H54 (cell line): Measurements from ENCODE around the gene NPAS3.

ENCODE experiments used
- DNase-seq: peaks from one replicate; pipeline ENCODE4 v3.0.0; 2011; ENCODE audit warnings: low spot score, mixed read lengths; ENCODE audit not compliant: insufficient read length
- FAIRE-seq: peaks from 3 replicates; lab custom pipeline; 2011; peaks lifted over from hg19 to GRCh38; lab: Jason Lieb, UNC
- POLR2A ChIP-seq: IDR thresholded peaks from 2 replicates; pipeline ENCODE4 v1.6.1; 2011; ENCODE audit warnings: low read depth, mild to moderate bottlenecking, low read length

The NPAS3 gene

DNA sequence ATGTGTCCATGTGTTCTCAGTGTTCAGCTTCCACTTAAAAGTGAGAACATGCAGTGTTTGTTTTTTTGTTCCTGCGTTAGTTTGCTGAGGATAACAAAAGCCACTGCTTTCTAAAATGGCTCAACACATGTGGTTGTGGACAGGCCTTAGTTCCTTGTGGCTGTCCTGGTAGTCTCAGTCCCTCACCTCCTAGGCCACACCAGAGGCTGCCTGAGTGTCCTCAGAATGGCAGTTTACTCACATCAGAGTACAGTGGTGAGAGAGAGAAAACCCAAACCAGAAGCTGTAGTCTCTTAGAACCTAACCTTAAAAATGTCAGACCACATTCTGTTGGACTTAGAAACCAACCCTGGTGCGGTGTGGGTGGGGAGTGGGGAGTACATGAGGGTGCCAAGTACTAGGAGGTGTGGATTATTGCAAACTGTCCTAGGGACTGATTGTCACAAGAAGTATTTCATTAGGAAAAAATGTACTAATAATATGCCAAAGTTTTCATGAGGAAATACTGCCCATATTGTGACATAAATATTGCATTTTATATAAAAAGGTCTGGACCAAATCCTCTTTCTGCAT is 30.4 kb downstream of the NPAS3 start:
- FAIRE-seq (peak; percentile 53), DNase-seq (no peak)
- no peak for TF ChIP-seq POLR2A

DNA sequence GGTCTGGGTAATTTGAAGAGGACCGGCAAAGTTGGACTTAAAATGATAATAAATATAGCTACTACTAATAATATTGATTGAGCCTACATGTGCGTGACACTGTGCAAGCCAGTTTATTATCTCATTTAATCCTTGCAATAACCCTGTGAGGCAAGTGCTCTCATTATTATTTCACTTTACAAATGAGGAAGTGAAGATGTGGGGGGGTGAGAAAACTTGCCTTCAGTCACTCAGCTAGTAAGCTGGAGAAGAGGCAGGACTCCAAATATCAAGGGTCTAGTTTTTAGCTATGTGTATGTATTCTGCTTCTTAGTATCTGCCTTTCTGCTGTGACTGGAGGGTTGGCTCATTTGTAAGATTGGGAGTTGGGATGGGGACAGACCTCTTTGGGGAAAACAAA is 39.2 kb downstream of the NPAS3 start:
- TF ChIP-seq POLR2A = no peak
- DNase-seq = no peak
- FAIRE-seq = no peak

DNA sequence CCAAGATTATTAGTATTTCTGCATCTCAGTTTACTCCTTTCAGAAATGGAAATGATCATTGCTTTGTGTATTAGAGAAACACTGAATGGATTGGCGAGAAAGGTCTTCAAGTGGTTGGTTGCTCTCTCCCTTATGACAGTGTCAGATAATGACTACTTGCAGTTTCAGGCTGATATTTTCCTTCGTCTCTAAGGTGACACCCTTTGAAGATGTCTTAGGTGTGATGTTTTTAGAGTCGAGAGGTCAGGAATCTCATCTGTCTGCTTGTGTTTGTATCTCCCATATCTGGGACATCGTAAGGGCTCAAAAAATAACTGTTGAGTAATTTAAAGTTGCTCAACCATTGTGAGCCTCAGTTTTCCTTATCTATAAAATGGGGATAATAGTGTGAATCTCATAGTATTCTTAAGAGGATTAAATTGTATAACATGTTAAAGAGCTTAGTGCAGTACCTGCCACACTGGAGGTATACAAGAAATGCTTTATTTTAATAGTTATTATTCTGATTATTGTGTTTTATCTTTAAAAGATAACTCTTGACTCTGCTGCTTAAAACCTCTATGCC is 40.1 kb downstream of the NPAS3 start:
- DNase-seq = no peak
- peak; percentile 81 for FAIRE-seq

DNA sequence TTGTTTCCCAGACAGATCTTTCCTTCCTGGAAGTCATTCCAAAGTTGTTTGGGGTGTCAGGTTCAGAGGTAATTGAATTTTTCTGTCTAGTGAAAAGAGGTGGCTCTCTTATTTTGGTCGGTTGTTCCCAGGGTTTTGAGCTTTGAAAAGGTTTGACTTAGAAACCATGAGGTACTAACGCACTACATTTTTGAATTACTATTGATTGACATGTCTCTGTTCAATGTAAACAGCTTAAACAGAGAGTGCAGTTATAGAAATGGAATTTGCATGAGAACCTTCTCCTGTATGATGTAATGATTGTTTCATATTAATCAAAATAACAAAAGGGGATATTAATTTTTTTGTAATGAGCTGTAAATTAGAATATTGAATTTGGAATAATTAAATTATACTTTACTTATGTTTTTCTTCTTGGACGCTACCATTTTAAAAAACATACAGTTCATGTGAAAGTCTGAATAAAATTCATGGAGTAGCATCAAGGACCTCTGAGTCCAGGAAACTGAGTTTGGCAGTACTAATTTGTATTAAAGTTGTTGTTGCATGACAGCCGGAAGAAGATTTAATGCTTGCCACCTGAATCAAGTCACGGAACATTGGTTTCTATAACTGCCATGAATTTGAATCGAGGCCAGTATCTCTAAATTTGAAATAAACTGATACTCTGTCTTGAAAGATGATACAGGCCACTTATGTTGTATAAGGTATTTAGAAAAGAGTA is 41.7 kb downstream of the NPAS3 start:
- DNase-seq (no peak), FAIRE-seq (no peak)
- TF ChIP-seq POLR2A = no peak

More for the DNA sequence above, 40.1 kb downstream of the NPAS3 start:
- no peak for TF ChIP-seq POLR2A

DNA sequence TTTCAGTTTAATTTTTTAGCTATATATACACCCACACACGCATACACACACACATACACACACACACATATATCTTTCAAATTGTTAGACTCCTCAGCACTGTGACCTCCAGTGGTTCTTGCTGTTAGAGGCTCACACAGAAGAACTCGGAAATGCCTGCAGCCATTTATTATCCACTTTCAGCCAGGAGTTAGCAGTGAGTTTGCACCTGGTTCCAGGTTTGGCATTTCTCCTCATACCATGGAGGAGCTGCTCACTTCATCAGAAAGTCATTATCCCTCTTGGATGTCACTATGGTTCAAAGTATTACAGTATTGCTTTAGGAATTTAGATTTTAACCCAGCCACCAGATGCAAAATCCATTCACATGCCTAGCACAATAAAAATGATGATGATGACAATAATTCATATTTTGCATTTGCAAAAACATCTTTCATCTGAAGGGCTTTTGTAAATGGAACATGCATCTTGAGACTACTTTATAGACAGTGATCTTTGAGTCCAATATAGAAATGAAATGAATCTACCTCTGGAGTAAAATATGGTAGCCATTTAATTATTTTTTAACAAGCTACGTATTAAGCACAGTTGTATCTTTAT is 42.3 kb downstream of the NPAS3 start:
- DNase-seq = no peak
- no peak for TF ChIP-seq POLR2A
- peak; percentile 69 for FAIRE-seq

DNA sequence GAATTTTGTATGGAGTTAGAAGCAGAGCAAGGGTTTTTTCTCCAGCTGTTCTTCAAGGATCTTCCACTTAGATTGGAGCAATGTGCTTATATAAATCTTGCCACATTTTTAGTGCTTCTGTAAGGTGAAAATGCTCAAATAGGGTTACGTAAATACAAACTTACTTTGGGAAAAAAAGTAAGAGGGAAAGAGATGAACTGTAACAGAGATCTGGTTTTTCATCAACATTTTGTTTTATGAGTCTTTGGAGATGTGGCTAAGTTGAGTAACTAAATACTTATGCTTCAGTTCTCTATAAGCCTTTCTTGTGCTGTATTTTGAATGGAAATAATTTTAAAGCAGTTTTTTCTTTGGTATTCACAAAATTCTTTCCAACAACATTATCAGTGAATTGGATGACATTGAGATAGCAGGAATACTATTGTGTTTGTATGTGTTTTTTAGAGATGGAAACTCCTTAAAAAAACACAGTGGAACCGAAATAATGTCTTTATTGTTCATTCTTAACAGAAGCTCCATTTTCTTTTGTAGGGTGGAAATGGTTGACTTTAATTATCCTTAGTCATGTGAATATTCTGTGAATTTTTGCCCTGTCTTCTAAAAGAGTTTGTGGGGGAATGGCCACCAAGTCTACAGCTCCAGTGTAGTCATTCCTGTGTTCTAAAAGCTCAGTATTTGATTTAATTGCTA is 45.7 kb downstream of the NPAS3 start:
- DNase-seq (no peak), FAIRE-seq (peak; percentile 6)
- no peak for TF ChIP-seq POLR2A

DNA sequence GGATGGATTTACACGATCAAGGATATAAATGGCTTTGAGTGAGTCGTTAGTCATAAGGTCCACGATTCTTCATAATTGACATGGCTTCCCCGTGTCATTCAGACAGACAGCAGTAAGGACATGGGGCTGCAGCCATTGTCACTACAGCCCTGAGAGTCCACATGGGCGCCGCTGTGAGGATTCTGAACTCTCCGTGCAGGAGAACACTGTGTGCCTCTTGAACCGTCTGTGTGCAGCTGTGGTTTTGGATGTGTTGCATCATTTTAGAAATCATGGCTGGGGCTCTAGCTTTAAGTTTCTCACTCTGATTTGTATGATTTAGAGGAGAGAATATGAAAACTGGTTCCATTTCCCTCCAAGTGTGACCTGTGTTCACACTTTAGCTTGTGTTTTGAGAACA is 47.2 kb downstream of the NPAS3 start:
- peak; percentile 95 for FAIRE-seq
- no peak for TF ChIP-seq POLR2A
- DNase-seq = no peak

DNA sequence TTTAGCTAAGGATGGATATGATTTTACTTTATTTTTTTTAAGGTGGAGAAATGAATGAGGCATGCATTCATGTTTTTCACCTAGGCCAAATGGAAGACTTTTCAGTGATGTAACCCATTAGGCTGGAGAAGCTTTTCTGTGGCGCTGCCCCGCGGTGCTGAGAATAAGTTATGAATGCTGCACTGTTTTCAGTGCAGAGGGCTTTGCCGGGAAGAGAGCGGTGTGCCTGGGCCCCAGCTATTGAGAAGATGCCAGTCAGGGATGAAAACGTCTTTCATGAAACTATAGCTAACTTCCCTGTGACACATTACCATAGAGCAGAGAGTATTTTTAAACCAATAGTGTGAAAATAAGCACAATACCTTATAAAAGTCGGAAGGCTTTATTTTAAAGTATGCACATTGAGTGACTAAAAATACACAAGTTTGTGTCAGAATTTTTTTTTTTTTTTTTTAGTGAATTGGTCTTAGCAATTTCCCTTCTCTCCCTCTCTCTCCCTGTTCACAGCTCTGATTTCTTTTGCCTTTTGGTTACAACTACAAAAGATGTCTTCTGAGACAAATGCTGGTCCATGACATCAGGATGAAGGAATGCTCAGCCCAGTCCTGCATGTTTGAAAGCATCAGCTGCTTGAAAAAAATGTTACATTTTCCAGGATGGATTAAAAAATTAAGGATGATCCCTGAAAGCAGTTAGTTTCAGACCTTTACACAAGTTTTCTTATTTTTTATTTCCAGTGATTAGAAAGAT is 48.3 kb downstream of the NPAS3 start:
- FAIRE-seq (peak; percentile 90), DNase-seq (peak; percentile 30)
- TF ChIP-seq POLR2A = no peak

DNA sequence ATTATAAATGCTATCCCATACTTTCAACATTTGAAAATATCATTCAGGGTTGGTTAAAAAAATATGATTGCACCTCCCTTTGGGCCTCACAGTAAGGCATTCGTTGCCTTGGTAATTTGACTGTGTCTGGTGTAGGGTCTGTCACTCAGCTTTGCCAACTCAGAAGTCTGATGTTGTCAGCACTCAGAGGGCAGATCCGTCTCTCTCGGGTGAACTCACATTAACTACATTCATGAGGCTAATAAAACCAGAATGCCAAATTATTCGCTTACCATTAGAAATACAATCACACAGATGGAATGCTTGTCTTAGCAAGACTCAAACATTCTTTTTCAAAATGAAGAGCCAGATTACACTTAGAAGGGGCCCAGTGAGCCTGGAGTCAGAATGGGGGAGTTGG is 53.0 kb downstream of the NPAS3 start:
- FAIRE-seq (no peak), DNase-seq (no peak)
- TF ChIP-seq POLR2A = no peak

DNA sequence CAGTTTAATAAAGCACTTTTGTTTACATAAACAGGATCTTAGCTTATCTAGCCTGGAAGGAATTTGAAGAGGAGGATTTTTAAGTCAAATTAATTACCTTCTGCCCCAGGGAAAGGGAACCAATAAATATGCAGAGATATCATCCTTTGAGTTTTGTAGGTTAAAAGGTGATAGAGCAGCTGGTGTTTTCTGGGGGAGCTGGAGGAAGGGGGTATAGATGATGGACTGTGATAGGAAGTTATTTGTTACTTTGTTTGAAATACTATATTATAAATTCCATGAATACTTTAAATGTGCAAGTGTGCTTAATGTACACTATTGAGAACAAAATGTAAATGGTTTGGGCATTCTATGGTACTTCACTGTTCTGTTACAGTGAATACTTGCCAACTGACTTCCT is 55.2 kb downstream of the NPAS3 start:
- no peak for TF ChIP-seq POLR2A
- FAIRE-seq (no peak), DNase-seq (no peak)

DNA sequence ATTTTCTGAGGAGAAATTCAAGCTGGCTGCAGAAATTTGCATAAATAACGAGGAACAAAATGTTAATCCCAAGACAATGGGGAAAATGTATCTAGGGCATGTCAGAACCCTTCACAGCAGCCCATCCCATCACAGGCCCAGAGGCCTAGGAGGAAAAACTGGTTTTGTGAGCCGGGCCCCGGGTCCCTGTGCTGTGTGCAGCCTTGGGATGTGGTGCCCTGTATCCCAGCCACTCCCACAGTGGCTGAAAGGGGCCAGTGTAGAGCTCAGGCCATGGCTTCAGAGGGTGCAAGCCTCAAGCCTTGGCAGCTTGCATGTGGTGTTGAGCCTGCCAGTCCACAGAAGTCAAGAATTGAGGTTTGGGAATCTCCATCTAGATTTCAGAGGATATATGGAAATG is 57.7 kb downstream of the NPAS3 start:
- TF ChIP-seq POLR2A = no peak
- DNase-seq = no peak
- FAIRE-seq = no peak

DNA sequence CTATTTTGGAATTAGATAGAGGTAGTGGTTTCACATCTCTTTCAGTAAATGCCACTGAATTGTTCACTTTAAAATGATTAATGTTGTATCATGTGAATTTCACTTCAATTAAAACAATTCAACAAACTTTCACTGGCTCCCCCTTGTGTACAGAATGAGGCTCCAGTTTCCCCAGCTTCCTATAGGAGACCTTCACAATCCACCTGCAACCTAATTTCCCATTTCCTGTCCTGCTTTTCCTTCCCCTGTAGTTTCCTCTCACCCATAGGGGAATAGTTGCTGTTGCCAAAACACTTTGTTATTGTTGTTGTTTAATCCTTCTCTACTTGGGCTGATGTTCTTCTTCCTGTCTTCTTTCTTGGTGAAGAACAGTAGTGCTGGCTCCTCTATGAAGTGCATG is 59.8 kb downstream of the NPAS3 start:
- DNase-seq (no peak), FAIRE-seq (peak; percentile 20)
- TF ChIP-seq POLR2A = no peak

DNA sequence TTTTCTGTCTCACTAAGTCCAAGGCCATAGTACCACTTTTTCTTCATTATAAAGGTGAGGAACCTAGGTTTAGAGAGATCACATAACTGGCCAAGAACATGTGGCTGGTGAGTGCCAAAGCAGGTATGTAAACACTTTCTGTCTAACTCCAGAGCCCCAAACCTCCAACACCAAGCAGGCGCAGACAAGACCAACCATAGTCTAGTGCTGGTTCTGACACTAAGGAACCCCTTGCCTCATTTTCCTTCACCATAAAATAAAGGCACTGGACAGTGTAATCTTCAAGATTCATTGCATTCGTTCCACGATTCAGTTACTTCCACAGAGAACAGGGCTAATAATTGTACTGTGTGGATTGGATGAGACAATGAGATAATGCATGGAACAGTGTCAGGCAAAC is 71.0 kb downstream of the NPAS3 start:
- no peak for DNase-seq
- FAIRE-seq = peak; percentile 6
- TF ChIP-seq POLR2A = no peak
